HepG2 (cell line): ENCODE measurements around the gene MAPK8.

ENCODE experiments used
- CTCF ChIP-seq: sonication (generic); formaldehyde crosslinking; IDR thresholded peaks from 2 replicates; pipeline ENCODE4 v1.5.0; 2020; ENCODE audit warnings: mild to moderate bottlenecking, missing genetic modification reagents, moderate library complexity
- DPF2 ChIP-seq: sonication (generic); formaldehyde crosslinking; IDR thresholded peaks from 2 replicates; pipeline ENCODE4 v1.4.0; 2020; ENCODE audit warnings: mild to moderate bottlenecking, low read depth, missing genetic modification reagents, borderline replicate concordance
- MAZ ChIP-seq, 2 experiments: sonication (generic) in 1 of 2; formaldehyde crosslinking in 1 of 2; IDR thresholded peaks; 2 replicates each; pipeline versions ENCODE4 v1.5.0 to v1.6.1; 2012 to 2020; ENCODE audit warnings: low read depth in 2 of 2, mild to moderate bottlenecking in 2 of 2, borderline replicate concordance in 1 of 2, improper control_type of control experiment in 1 of 2, low read length in 1 of 2, missing genetic modification reagents in 1 of 2, moderate library complexity in 1 of 2
- NCOA1 ChIP-seq: sonication (generic); formaldehyde crosslinking; IDR thresholded peaks from 2 replicates; pipeline ENCODE4 v1.9.0; 2021; ENCODE audit warnings: missing genetic modification reagents

GRCh38 chr10:48444861-48445841 lies 138.7 kb downstream of the MAPK8 start:
- TF ChIP-seq NCOA1 (no peak), DPF2 (CRISPR knock-in tag) (no peak), MAZ (IDR thresholded peaks at IDR 0.05; ENCODE audit: borderline replicate concordance, low read depth, low read length) (no peak), MAZ (CRISPR knock-in tag; IDR thresholded peaks at IDR 0.05; ENCODE audit: low read depth) (no peak), CTCF (CRISPR knock-in tag) (peak; percentile 12; the same call in 1 of the 2 replicates)
